ENCODE results near the gene EBF3. TPM values are rescaled to one million over a fixed set of nuclear protein-coding genes. Genes with fewer than 3 reads are reported as not detected.

The EBF3 gene
- total RNA-seq, 5 donors from 2014 or later (not counting 1 experiment from before 2014, with no cell fraction given), result not detected

GRCh38 chr10:129914960-129915359, 49.1 kb downstream of the EBF3 start:
- no peaks in the 10 kb centered on the region for H3K4me1 Mint-ChIP-seq
- CTCF ChIA-PET, result no interaction called here
- H3K27me3 Mint-ChIP-seq, result no peaks in the 10 kb centered on the region
- no peak for DNase-seq
- H3K36me3 ChIP-seq (ENCODE audit: control insufficient read depth in 2 of 2, extremely low read depth in 1 of 2, insufficient read depth in 1 of 2, low read length in 1 of 2), result no peaks in the 10 kb centered on the region
- no peak overlapping the region for H3K27ac Mint-ChIP-seq
- no peak overlapping the region for H3K4me3 Mint-ChIP-seq
- H3K9me3 ChIP-seq, result no peaks in the 10 kb centered on the region
- no peak overlapping the region for H3K4me3 ChIP-seq (ENCODE audit: control insufficient read depth in 1 of 2, extremely low read depth in 1 of 2, low read length in 1 of 2)
- no peak for ATAC-seq (replicated peaks in 1 of 4)
- peaks cover 0 to 11% of the 10 kb centered on the region in 2 experiments for H3K27me3 ChIP-seq (replicated peaks in 1 of 2; ENCODE audit: control insufficient read depth in 2 of 2, extremely low read depth in 1 of 2, insufficient read depth in 2 of 2, low read length in 1 of 2)
- no CpG with 5 or more reads among the region's 2 CpGs for WGBS (ENCODE audit: insufficient coverage)
- no peaks in the 10 kb centered on the region for H3K4me1 ChIP-seq (ENCODE audit: control insufficient read depth in 1 of 2, extremely low read depth in 1 of 2, insufficient read depth in 2 of 2, low read length in 2 of 2)
- H3K36me3 Mint-ChIP-seq, result no peaks in the 10 kb centered on the region
- POLR2A ChIA-PET, result no interaction called here
- no peaks in the 10 kb centered on the region for H3K9me3 Mint-ChIP-seq
- no peak overlapping the region for H3K27ac ChIP-seq (ENCODE audit: low read length)

- CTCF ChIA-PET, result no interaction called here
- Mint-ChIP-seq H3K4me3 (no peak overlapping the region), H3K27me3 (no peaks in the 10 kb centered on the region), H3K27ac (no peak overlapping the region), H3K9me3 (no peaks in the 10 kb centered on the region), H3K36me3 (no peaks in the 10 kb centered on the region), H3K4me1 (no peaks in the 10 kb centered on the region)
- Histone ChIP-seq H3K4me1 (ENCODE audit: control insufficient read depth in 1 of 2, extremely low read depth in 1 of 2, insufficient read depth in 2 of 2, low read length in 2 of 2) (no peaks in the 10 kb centered on the region), H3K9me3 (no peaks in the 10 kb centered on the region), H3K27me3 (replicated peaks in 1 of 2; ENCODE audit: control insufficient read depth in 2 of 2, extremely low read depth in 1 of 2, insufficient read depth in 2 of 2, low read length in 1 of 2) (peaks cover 0 to 9% of the 10 kb centered on the region in 2 experiments), H3K4me3 (ENCODE audit: control insufficient read depth in 1 of 2, extremely low read depth in 1 of 2, low read length in 1 of 2) (no peak overlapping the region), H3K36me3 (ENCODE audit: control insufficient read depth in 2 of 2, extremely low read depth in 1 of 2, insufficient read depth in 1 of 2, low read length in 1 of 2) (no peaks in the 10 kb centered on the region), H3K27ac (ENCODE audit: low read length) (no peak overlapping the region)
- no peak for DNase-seq
- POLR2A ChIA-PET, result no interaction called here
- WGBS (ENCODE audit: insufficient coverage), result 90% methylated on average over 14 of the region's 19 CpGs
- ATAC-seq (replicated peaks in 1 of 4), result no peak
Observed at GRCh38 chr10:129914153-129914855, 49.8 kb downstream of the EBF3 start.

- Histone ChIP-seq H3K27me3 (replicated peaks in 1 of 2; ENCODE audit: control insufficient read depth in 2 of 2, extremely low read depth in 1 of 2, insufficient read depth in 2 of 2, low read length in 1 of 2) (peaks cover 0 to 8% of the 10 kb centered on the region in 2 experiments), H3K9me3 (no peaks in the 10 kb centered on the region), H3K27ac (ENCODE audit: low read length) (no peak overlapping the region), H3K4me3 (ENCODE audit: control insufficient read depth in 1 of 2, extremely low read depth in 1 of 2, low read length in 1 of 2) (no peak overlapping the region), H3K4me1 (ENCODE audit: control insufficient read depth in 1 of 2, extremely low read depth in 1 of 2, insufficient read depth in 2 of 2, low read length in 2 of 2) (no peaks in the 10 kb centered on the region), H3K36me3 (ENCODE audit: control insufficient read depth in 2 of 2, extremely low read depth in 1 of 2, insufficient read depth in 1 of 2, low read length in 1 of 2) (no peaks in the 10 kb centered on the region)
- Mint-ChIP-seq H3K27me3 (peaks cover 0 to 4% of the 10 kb centered on the region in 2 donors), H3K9me3 (no peaks in the 10 kb centered on the region), H3K36me3 (no peaks in the 10 kb centered on the region), H3K4me3 (no peak overlapping the region), H3K27ac (no peak overlapping the region), H3K4me1 (no peaks in the 10 kb centered on the region)
- CTCF ChIA-PET, result no interaction called here
- ATAC-seq (replicated peaks in 1 of 4), result no peak
- DNase-seq, result no peak
- WGBS (ENCODE audit: insufficient coverage), result 76% methylated on average over 10 of the region's 15 CpGs
- POLR2A ChIA-PET, result no interaction called here
Observed at GRCh38 chr10:129912986-129913695, 50.9 kb downstream of the EBF3 start.

GRCh38 chr10:129912166-129912917, 51.7 kb downstream of the EBF3 start:
- no peaks in the 10 kb centered on the region for H3K4me1 Mint-ChIP-seq
- H3K36me3 Mint-ChIP-seq, result no peaks in the 10 kb centered on the region
- ChIA-PET POLR2A (no interaction called here), CTCF (no interaction called here)
- H3K4me3 ChIP-seq (ENCODE audit: control insufficient read depth in 1 of 2, extremely low read depth in 1 of 2, low read length in 1 of 2), result no peak overlapping the region
- H3K27me3 ChIP-seq (replicated peaks in 1 of 2; ENCODE audit: control insufficient read depth in 2 of 2, extremely low read depth in 1 of 2, insufficient read depth in 2 of 2, low read length in 1 of 2), result peaks cover 0 to 8% of the 10 kb centered on the region in 2 experiments
- no peak for DNase-seq
- H3K36me3 ChIP-seq (ENCODE audit: control insufficient read depth in 2 of 2, extremely low read depth in 1 of 2, insufficient read depth in 1 of 2, low read length in 1 of 2), result no peaks in the 10 kb centered on the region
- peaks cover 1 to 4% of the 10 kb centered on the region in 2 donors for H3K27me3 Mint-ChIP-seq
- no peaks in the 10 kb centered on the region for H3K9me3 Mint-ChIP-seq
- H3K4me3 Mint-ChIP-seq, result no peak overlapping the region
- WGBS (ENCODE audit: insufficient coverage), result 93% methylated on average over 3 of the region's 11 CpGs
- no peak for ATAC-seq (replicated peaks in 1 of 4)
- no peak overlapping the region for H3K27ac ChIP-seq (ENCODE audit: low read length)
- H3K27ac Mint-ChIP-seq, result no peak overlapping the region
- H3K9me3 ChIP-seq, result no peaks in the 10 kb centered on the region
- no peaks in the 10 kb centered on the region for H3K4me1 ChIP-seq (ENCODE audit: control insufficient read depth in 1 of 2, extremely low read depth in 1 of 2, insufficient read depth in 2 of 2, low read length in 2 of 2)

GRCh38 chr10:129911451-129912165, 52.5 kb downstream of the EBF3 start:
- Mint-ChIP-seq H3K9me3 (no peaks in the 10 kb centered on the region), H3K4me1 (no peaks in the 10 kb centered on the region), H3K4me3 (no peak overlapping the region), H3K27ac (no peak overlapping the region), H3K36me3 (no peaks in the 10 kb centered on the region), H3K27me3 (peaks cover 1 to 4% of the 10 kb centered on the region in 2 donors)
- H3K36me3 ChIP-seq (ENCODE audit: control insufficient read depth in 2 of 2, extremely low read depth in 1 of 2, insufficient read depth in 1 of 2, low read length in 1 of 2), result no peaks in the 10 kb centered on the region
- DNase-seq (no peak), ATAC-seq (replicated peaks in 1 of 4) (no peak)
- ChIA-PET CTCF (no interaction called here), POLR2A (no interaction called here)
- no peak overlapping the region for H3K4me3 ChIP-seq (ENCODE audit: control insufficient read depth in 1 of 2, extremely low read depth in 1 of 2, low read length in 1 of 2)
- no peaks in the 10 kb centered on the region for H3K4me1 ChIP-seq (ENCODE audit: control insufficient read depth in 1 of 2, extremely low read depth in 1 of 2, insufficient read depth in 2 of 2, low read length in 2 of 2)
- peaks cover 0 to 8% of the 10 kb centered on the region in 2 experiments for H3K27me3 ChIP-seq (replicated peaks in 1 of 2; ENCODE audit: control insufficient read depth in 2 of 2, extremely low read depth in 1 of 2, insufficient read depth in 2 of 2, low read length in 1 of 2)
- H3K27ac ChIP-seq (ENCODE audit: low read length), result no peak overlapping the region
- no peaks in the 10 kb centered on the region for H3K9me3 ChIP-seq
- WGBS (ENCODE audit: insufficient coverage), result 76% methylated on average over 17 of the region's 22 CpGs

- WGBS (ENCODE audit: insufficient coverage), result 87% methylated on average over 9 of the region's 10 CpGs
- H3K27me3 ChIP-seq (replicated peaks in 1 of 2; ENCODE audit: control insufficient read depth in 2 of 2, extremely low read depth in 1 of 2, insufficient read depth in 2 of 2, low read length in 1 of 2), result peaks cover 0 to 5% of the 10 kb centered on the region in 2 experiments
- ATAC-seq (replicated peaks in 1 of 4) (no peak), DNase-seq (no peak)
- H3K27ac ChIP-seq (ENCODE audit: low read length), result no peak overlapping the region
- H3K36me3 Mint-ChIP-seq, result no peaks in the 10 kb centered on the region
- no peaks in the 10 kb centered on the region for H3K9me3 ChIP-seq
- POLR2A ChIA-PET, result no interaction called here
- CTCF ChIA-PET, result no interaction called here
- H3K27ac Mint-ChIP-seq, result no peak overlapping the region
- no peaks in the 10 kb centered on the region for H3K36me3 ChIP-seq (ENCODE audit: control insufficient read depth in 2 of 2, extremely low read depth in 1 of 2, insufficient read depth in 1 of 2, low read length in 1 of 2)
- no peaks in the 10 kb centered on the region for H3K9me3 Mint-ChIP-seq
- no peaks in the 10 kb centered on the region for H3K4me1 ChIP-seq (ENCODE audit: control insufficient read depth in 1 of 2, extremely low read depth in 1 of 2, insufficient read depth in 2 of 2, low read length in 2 of 2)
- H3K27me3 Mint-ChIP-seq, result peaks cover 1 to 4% of the 10 kb centered on the region in 2 donors
- H3K4me1 Mint-ChIP-seq, result no peaks in the 10 kb centered on the region
- H3K4me3 ChIP-seq (ENCODE audit: control insufficient read depth in 1 of 2, extremely low read depth in 1 of 2, low read length in 1 of 2), result no peak overlapping the region
- no peak overlapping the region for H3K4me3 Mint-ChIP-seq
Observed at GRCh38 chr10:129910861-129911260, 53.2 kb downstream of the EBF3 start.
